Adrenal gland (tissue), 5 donors: ENCODE measurements around the gene PTCHD1.

Source experiments
- POLR2A ChIP-seq, 2 donors: fragments of 450-650 bp; IDR thresholded peaks; one replicate each; pipeline ENCODE4 v1.6.1; 2017; ENCODE audit warnings: antibody characterized with exemption in 2 of 2, mild to moderate bottlenecking in 2 of 2, moderate library complexity in 1 of 2
- TF ChIP-seq, protein P1 (sequence below), 6 experiments: fragments of 450-650 bp in 4 of 6; fragments of 200-600 bp in 2 of 6; sonication (generic) in 1 of 6; IDR thresholded peaks; 1 replicate in 5 of 6; 2 replicates in 1 of 6; pipeline versions ENCODE4 v1.5.1 to v1.8.0; 2016 to 2021; ENCODE audit warnings: antibody characterized with exemption in 6 of 6, mild to moderate bottlenecking in 2 of 6, moderate library complexity in 1 of 6
- donor health status: DM: no; HTN: no; CAD: no.

- TF ChIP-seq, protein P1, sequence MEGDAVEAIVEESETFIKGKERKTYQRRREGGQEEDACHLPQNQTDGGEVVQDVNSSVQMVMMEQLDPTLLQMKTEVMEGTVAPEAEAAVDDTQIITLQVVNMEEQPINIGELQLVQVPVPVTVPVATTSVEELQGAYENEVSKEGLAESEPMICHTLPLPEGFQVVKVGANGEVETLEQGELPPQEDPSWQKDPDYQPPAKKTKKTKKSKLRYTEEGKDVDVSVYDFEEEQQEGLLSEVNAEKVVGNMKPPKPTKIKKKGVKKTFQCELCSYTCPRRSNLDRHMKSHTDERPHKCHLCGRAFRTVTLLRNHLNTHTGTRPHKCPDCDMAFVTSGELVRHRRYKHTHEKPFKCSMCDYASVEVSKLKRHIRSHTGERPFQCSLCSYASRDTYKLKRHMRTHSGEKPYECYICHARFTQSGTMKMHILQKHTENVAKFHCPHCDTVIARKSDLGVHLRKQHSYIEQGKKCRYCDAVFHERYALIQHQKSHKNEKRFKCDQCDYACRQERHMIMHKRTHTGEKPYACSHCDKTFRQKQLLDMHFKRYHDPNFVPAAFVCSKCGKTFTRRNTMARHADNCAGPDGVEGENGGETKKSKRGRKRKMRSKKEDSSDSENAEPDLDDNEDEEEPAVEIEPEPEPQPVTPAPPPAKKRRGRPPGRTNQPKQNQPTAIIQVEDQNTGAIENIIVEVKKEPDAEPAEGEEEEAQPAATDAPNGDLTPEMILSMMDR (IDR thresholded peaks at IDR 0.05): no peak
- TF ChIP-seq POLR2A (IDR thresholded peaks at IDR 0.05): no peak
Observed at GRCh38 chrX:23435575-23435974, 100.9 kb downstream of the PTCHD1 start.
